GM21717 (cell line): ENCODE data around the gene OPCML.

Source experiments
- ATAC-seq: cut with Tn5 transposase; IDR thresholded peaks from one replicate; pipeline ENCODE4 v1.9.1; 2021; ENCODE audit warnings: mild to moderate bottlenecking, moderate library complexity; ENCODE audit not compliant: unreplicated experiment

OPCML gene

DNA sequence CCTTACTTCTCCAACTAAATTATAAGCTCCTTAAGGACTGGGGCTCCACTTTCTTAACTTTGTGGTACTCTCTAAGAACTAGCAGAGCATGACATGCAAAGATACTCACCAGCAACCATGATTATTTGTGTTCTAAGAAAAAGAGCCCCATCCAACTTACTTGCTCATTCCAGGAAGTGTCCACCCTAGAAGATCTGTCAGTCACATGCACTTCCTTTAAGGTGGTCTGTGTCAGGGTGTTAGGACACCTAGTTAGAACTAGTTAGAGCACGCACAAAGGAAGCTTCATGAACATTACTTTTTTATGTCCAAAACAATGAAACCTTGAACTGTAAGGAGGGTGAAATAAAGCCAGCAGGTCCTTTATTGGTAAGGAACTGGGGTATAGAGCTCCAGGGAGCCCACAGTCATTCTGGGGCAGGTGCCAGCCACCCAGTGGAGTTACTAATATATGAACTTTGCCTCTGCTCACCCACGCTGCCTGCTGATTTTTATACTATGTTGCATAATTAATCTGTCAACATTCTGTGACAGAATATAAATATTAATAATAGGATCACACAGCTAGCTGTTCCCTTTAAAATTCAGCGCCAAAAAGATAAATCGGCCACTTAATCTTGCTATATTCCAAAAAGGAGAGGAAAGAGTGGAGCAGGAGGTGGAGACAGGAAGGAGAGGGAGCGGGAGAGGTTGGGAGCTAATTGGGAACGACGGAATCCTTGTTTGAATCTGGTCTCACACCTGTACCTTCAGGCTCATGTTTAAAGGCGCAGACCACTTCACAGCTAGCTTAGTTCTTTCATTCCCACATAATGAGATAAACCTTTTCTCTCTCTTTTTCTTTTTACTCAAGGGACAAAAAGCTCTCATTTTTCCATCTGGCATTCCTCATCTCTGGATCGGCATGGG, 755.0 kb downstream of the OPCML start:
- ATAC-seq = no peak

DNA sequence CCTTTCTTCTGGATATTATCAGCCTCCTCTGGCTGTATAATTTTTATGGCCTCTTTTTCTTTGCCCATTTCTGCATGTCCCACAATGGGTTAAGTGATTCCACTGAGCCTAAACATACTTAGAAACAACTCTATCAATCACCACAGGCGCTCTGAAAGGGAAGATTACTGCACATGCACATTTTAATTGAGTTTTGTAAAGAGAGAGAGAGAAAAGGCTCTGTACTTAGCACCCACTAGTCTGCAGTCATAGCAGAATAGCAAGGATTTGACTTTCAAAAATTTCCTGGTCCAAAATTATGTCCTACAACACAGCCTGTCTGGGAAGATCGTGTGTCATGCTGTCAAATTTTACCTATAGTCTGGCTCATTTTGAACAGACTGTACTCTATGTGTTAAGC, 758.5 kb downstream of the OPCML start:
- no peak for ATAC-seq

DNA sequence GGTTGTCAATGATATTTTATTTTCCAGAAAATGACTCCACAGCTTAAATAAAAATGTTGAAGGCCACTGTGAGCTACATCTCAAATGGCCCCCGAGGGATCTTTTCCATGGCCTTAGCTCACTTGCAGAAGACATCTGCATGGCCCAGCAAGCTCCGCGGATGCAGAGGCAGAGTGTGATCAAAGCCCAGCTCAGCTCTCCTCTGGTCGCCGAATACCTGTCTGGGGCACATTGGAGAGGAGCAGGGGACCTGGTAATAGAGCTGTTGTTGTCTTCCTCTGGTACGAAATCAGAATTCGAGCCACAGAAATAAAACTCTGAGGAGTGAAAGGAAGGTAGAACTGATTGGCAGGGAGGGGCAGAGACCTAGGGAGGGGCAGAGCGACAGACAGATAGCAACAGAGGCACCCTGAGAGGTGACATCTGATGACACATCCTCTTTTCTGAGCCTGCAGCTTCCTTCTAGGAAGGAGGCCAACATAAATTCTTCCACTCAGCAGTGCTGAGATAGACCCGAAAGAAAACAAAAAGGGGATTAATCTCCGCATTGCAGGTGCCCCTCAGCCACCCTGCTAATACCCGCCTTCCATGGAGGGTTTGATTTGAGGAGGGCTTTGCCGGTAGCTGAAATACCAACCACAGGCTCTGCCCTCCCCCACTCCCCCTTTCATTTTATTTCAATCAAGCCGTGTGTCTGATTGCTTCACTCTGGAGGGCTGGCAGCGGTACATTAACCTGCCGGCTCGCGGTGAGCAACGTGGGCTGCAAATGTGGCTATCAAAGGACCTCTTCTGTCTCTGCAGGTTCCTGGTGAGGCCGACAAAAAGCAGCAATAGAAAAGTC, 759.4 kb downstream of the OPCML start:
- no peak for ATAC-seq

DNA sequence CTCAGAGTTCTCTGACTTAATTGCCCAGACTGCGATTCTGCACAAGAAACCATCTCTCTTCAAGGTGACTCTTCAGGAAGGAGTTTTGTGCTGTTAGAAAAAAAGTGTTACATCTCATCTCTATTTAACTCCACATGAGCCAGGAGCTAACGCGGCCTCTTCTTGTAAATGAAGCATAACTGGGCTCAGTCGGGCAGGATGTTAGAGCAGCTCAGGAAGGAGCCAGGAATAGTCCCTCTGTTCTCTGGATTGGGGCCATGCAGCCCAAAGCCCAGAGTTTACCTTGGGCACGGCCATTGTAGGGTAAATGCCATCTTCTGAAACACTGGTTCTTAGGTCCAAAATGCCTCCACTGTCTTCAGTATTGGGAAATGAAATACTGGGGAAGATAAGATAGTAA, 760.6 kb downstream of the OPCML start:
- ATAC-seq = no peak

DNA sequence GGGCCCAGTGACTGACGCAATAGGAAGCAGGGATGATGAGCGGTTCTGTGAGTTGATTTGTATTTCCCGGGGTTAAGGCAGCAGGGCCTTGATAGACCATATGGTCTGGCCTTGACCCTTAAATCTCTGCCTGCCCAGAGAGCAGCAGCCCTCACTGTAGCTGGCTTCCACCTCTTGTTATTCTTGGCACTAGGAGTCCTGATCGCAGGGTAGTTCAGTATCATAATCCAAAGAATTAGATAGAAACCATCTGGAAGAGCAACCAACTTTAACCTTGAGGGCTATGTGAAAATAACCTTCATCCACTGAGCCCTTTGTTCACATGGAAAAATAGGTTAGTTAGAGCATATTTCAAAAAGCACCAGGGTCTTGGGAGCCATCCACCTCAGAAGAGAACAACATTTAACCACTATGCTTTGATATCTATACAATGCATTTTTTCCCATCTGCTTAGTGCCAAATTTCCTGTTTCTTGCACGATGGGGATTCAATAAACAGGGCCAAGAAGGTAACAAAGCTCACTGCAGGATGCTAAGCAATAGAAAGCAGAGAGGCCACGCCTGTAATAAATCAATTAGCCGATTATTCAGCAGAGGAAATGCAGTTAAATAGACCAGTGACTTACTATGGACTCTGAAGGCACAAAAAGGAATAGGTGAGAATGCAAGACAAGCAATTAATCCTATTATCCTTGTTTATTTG, 761.3 kb downstream of the OPCML start:
- no peak for ATAC-seq

GRCh38 chr11:132763503-132763902, 768.8 kb downstream of the OPCML start:
- ATAC-seq = no peak

GRCh38 chr11:132755934-132756333, 776.4 kb downstream of the OPCML start:
- no peak for ATAC-seq

DNA sequence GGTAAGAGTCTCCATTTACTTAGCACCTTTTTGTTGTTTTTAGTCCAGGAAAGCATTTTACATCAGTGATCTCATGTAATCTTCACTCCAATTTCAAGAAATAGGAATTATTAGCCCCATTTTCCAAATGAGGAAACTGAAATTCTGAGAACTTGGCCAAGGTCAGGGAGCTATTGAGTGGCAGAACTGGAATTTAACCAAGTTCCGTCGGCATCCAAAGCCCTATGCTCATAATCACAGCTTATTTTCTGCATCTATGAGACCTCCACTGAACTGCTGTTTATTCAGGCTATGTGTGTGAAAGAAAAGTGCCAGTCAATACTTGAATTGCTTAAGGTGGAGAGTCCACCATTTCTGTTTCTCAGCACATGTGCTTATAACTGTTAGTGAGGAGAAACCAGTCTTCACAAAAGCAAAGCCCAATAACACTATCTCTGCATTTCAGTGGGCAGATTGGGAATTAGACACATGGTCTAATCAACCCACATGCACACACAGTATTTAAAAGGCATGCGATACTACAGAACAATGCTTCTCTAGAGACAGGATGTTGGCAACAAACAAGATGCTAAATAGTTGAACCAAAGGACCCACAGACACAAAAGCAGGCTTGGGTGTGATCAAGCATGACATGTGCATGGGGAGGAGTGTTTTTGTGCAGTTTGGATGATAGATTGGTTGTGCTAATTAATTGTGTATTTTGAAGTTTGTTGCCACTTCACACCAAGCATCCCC, 780.6 kb downstream of the OPCML start:
- no peak for ATAC-seq

DNA sequence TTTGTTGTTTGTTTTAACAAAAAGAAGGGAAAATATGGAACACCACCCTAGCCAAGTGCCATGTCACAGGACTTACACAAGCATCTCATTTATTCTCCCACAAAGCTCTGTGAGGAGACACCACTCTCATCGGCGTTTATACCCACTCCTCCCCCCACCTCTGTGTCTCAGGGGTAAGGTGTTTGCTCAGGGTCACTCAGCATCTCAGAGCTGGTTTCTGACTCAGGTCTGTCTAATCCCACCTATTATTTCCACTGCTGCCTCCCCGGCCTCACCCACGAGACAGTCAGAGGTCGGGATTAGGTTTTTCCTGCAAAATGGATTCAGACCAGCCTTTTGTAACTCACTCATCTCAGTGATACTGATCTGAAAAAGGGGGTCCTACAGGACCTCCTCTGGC, 786.0 kb downstream of the OPCML start:
- no peak for ATAC-seq

DNA sequence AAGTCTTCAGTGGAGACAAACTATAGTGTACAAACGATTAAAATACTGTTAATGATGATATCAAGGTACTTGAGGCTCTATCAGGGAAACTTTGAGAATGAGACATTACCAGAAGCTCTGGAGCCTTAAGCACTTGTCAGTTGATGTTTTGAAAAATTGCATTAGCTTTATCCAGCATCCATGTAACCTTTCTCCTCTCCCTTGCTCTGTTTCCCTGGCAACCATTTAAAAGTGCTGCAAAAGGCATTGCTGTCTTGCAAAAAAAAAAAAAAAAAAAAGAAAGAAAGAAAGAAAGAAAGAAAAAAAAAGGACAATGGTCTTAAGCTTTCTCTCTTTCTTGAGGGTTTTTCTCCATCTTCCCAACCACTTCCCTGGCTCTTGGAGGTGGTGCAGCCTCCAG, 787.0 kb downstream of the OPCML start:
- ATAC-seq = no peak

DNA sequence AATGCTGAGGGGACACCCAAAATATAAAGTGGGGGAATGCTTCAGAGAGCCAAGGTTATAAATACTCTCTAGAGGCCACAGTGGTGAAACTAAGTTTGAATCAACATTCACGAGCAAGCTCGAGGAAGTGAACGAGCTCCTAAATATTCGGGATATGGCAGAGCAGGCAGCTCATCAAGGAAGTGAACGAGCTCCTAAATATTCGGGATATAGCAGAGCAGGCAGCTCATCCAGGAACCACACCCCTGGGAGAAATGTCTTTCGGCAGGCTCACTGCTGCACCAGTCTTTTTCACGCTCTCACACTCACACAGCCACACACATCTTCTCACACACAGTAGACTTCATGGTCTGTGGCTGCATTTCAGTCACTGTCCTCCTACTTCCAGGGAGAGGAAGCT, 787.5 kb downstream of the OPCML start:
- ATAC-seq = no peak

- ATAC-seq = no peak
Observed at GRCh38 chr11:132743601-132744000, 788.7 kb downstream of the OPCML start.

DNA sequence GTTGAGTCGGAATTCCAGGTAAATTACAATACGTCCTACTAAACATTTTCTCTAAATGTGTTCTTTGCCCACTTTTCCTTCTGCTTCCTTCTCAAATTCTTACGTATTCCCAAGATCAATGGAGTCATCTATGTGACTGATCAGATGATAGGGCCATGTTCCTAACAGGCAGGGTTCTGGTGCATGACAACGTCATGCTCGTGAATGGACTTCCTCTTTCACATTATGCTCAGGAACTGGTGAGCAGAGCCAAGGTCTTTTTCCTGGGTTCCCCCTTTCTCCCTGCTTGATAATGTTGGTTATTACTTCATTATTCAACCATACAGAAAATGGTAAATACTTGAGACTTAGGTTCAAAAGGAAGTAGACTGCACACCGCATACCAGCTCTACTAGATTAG, 789.4 kb downstream of the OPCML start:
- no peak for ATAC-seq

DNA sequence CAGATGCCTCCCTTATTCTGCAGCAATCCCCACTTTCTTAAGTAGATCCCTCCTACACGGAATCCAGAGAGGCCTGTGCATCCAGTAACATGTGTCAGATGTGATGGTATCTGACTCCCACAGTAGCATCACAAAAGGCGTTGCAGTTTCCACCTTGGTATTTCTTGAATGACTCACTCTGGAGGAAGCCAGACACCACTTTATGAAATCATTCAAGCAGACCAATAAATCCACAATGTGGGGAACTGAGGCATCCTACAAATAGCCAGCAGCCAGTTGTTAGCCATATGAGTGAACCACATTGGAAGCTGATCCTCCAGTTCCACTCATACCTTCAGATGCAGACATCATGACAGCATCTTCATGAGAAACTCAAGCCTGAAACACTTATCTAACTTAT, 798.1 kb downstream of the OPCML start:
- ATAC-seq = no peak

DNA sequence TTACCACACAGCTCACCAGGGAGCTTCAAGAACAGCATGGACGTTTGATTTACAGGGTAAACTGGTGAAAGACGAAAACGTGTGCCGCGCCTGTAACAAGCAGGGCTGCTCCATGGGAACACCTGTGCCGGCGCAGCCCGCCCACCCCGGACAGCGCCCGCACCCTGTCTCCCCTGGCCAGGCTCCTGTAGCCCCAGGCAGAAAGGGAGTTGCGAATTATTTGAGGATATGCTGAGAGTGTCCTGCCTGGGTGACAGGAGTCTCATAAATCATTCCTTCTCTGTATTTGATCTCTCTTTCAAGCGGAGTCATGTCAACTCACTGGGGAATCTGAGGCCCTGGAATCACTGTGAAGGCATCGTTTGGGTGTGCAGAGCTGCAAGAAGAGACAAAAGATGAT, 804.3 kb downstream of the OPCML start:
- no peak for ATAC-seq

GRCh38 chr11:132721526-132721925, 810.8 kb downstream of the OPCML start:
- no peak for ATAC-seq

- no peak for ATAC-seq
Observed at GRCh38 chr11:132719684-132720083, 812.6 kb downstream of the OPCML start.

DNA sequence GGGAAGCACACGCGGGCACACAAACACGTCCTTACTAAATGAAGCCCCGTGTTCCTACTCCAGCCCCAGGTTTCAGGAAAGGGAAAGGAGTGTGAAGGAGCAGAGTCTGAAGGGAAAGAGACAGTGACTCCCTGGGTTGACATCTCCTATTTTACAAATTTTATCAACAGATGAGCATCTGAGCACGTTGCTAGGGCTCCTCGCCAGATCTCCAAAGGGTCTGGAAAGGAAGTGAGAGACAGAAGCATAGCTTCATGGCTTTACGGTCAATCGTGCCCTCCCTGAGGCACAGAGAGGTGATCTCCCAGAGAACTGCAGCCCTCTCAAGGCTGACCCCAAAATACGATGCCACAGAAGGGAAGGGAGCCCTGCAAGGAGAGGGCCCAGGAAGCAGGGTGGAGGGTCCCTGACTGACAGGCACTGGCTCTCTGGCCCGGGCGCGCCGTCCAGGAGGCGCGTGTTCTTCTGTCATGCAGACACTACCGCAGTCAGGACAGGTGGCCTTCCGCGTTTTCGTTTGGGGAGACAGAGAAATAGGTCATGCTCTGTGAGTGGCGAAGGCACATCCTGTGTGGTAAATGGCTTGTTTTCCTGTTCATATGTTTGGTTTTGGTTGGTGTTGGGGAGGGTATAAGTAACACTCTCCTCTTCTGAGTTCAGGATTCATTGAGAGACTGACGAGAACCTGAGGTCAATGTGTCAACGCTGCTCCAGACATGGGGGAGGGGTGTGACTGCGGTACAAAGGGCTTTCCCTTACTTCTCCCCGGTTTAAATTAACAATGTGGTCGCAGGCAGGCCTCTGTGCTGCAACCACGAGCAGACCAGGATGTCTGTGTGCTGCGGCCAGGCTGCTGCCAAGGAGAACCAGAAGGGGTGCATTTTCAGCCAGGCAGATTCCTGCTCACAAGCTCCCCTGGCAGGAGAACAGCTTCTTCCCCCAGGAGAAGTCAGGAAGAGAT, 813.3 kb downstream of the OPCML start:
- no peak for ATAC-seq

GRCh38 chr11:132717824-132718223, 814.5 kb downstream of the OPCML start:
- no peak for ATAC-seq

DNA sequence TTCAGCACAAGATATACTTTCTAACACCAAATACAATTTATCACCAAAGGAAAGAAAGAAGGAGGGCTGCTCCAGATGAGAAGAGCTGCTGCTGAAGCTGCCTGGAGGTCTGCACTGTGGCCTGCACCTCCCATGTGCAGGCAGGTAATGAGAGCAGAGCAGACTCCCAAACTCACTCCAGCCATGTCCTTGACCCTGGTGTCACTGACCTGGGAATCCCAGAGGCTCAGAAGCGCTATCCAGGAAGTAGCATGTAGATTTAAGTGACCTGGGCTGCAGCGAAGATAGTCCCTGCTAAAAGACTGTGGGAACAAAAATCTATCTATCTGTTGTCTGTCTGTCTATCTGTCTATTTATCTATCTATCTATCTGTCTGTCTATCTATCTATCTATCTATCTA, 816.3 kb downstream of the OPCML start:
- ATAC-seq = no peak
